ENCODE results near the gene NDP. TPM values are rescaled to one million over a fixed set of nuclear protein-coding genes. Genes with fewer than 3 reads are reported as not detected.
A peak's percentile ranks its signal among the peaks of the same experiment; 100 is the strongest.

Gene NDP
- total and polyA plus RNA-seq, 3 donors from 2014 or later = 0.55 to 1.8 (median 1.3) TPM

- H3K9me3 ChIP-seq = no peaks in the 10 kb centered on the region
- 21 to 43% methylated on average over 9 to 18 of the region's 19 CpGs for WGBS, 2 donors
- H3K4me3 ChIP-seq = no peak overlapping the region
- no peaks in the 10 kb centered on the region for H3K36me3 ChIP-seq (ENCODE audit: low read depth, missing control alignments)
- no peaks in the 10 kb centered on the region for H3K4me1 ChIP-seq
- intact Hi-C loops (cut with DNase I; ENCODE audit: low total_unique reads) = no loop called here
- H3K27me3 ChIP-seq = no peaks in the 10 kb centered on the region
- DNase-seq = peak; percentile 14
- H3K27ac ChIP-seq = peak overlapping the region; percentile 39 to 76
- no peak for TF ChIP-seq POLR2A (IDR thresholded peaks at IDR 0.05)
Observed at GRCh38 chrX:43969504-43970501, 3.4 kb downstream of the NDP start.

- Histone ChIP-seq H3K4me1 (no peaks in the 10 kb centered on the region), H3K27me3 (no peaks in the 10 kb centered on the region), H3K36me3 (ENCODE audit: low read depth, missing control alignments) (no peaks in the 10 kb centered on the region), H3K9me3 (no peaks in the 10 kb centered on the region), H3K4me3 (no peak overlapping the region), H3K27ac (peak overlapping the region in 1 of 2 donors; percentile 76)
- intact Hi-C loops (cut with DNase I; ENCODE audit: low total_unique reads) = no loop called here
- 30 to 43% methylated on average over 2 to 4 of the region's 4 CpGs for WGBS, 2 donors
- TF ChIP-seq POLR2A (IDR thresholded peaks at IDR 0.05) = no peak
- TF ChIP-seq CTCF (IDR thresholded peaks at IDR 0.05) = no peak
- DNase-seq = no peak
Observed at GRCh38 chrX:43968359-43968781, 4.8 kb downstream of the NDP start.

- no peak overlapping the region for H3K4me3 ChIP-seq
- no peak overlapping the region for H3K27ac ChIP-seq
- intact Hi-C loops (cut with DNase I; ENCODE audit: low total_unique reads) = no loop called here
- no peak for TF ChIP-seq POLR2A (IDR thresholded peaks at IDR 0.05)
- no peak for TF ChIP-seq CTCF (IDR thresholded peaks at IDR 0.05)
- no peaks in the 10 kb centered on the region for H3K36me3 ChIP-seq (ENCODE audit: low read depth, missing control alignments)
- no peaks in the 10 kb centered on the region for H3K27me3 ChIP-seq
- no peaks in the 10 kb centered on the region for H3K9me3 ChIP-seq
- no peaks in the 10 kb centered on the region for H3K4me1 ChIP-seq
- DNase-seq = no peak
- 67 to 69% methylated on average over 2 to 3 of the region's 3 CpGs for WGBS, 2 donors
Observed at GRCh38 chrX:43964936-43965335, 8.3 kb downstream of the NDP start.

- DNase-seq = no peak
- Histone ChIP-seq H3K4me1 (no peaks in the 10 kb centered on the region), H3K27ac (peak overlapping the region in 1 of 2 donors; percentile 36), H3K9me3 (no peaks in the 10 kb centered on the region), H3K27me3 (no peaks in the 10 kb centered on the region), H3K4me3 (no peak overlapping the region), H3K36me3 (ENCODE audit: low read depth, missing control alignments) (no peaks in the 10 kb centered on the region)
- intact Hi-C loops (cut with DNase I; ENCODE audit: low total_unique reads) = no loop called here
- TF ChIP-seq POLR2A (IDR thresholded peaks at IDR 0.05) (no peak), CTCF (IDR thresholded peaks at IDR 0.05) (no peak)
- WGBS, 2 donors = 31 to 63% methylated on average over 1 to 3 of the region's 3 CpGs
Observed at GRCh38 chrX:43963726-43964125, 9.5 kb downstream of the NDP start.

- Histone ChIP-seq H3K9me3 (no peaks in the 10 kb centered on the region), H3K27me3 (no peaks in the 10 kb centered on the region), H3K36me3 (ENCODE audit: low read depth, missing control alignments) (no peaks in the 10 kb centered on the region), H3K4me3 (no peak overlapping the region), H3K27ac (no peak overlapping the region), H3K4me1 (no peaks in the 10 kb centered on the region)
- no peak for TF ChIP-seq CTCF (IDR thresholded peaks at IDR 0.05)
- TF ChIP-seq POLR2A (IDR thresholded peaks at IDR 0.05) = no peak
- 81 to 85% methylated on average over 4 to 6 of the region's 9 CpGs for WGBS, 2 donors
- DNase-seq = no peak
- intact Hi-C loops (cut with DNase I; ENCODE audit: low total_unique reads) = no loop called here
Observed at GRCh38 chrX:43962636-43963035, 10.6 kb downstream of the NDP start.
